SKM-1 treated with dmso at 0.1 percent for 144 hours (cell line): Measurements from ENCODE around the gene CYP26B1.

Experiments used
- DNase-seq: peaks from one replicate; lab custom pipeline; 2025; ENCODE audit not compliant: unreplicated experiment; lab: John Stamatoyannopoulos, UW

Gene CYP26B1

GRCh38 chr2:72155737-72156136 is 8.1 kb upstream of the CYP26B1 start:
- DNase-seq: no peak

- no peak for DNase-seq
These were observed 7.5 kb upstream of the CYP26B1 start for GRCh38 chr2:72155151-72155550.

GRCh38 chr2:72154386-72154975 is 6.8 kb upstream of the CYP26B1 start:
- DNase-seq: no peak

GRCh38 chr2:72153924-72154323 is 6.3 kb upstream of the CYP26B1 start:
- DNase-seq: no peak

GRCh38 chr2:72153026-72153791 is 5.5 kb upstream of the CYP26B1 start:
- DNase-seq: no peak

GRCh38 chr2:72150861-72151356 is 3.2 kb upstream of the CYP26B1 start:
- no peak for DNase-seq

GRCh38 chr2:72150157-72150860 is 2.6 kb upstream of the CYP26B1 start:
- DNase-seq: peak; percentile 61

- no peak for DNase-seq
These were observed 2.0 kb upstream of the CYP26B1 start for GRCh38 chr2:72149556-72150156.

GRCh38 chr2:72148837-72149555 is 1.3 kb upstream of the CYP26B1 start:
- DNase-seq: no peak

- DNase-seq: no peak
These were observed 558 bp upstream of the CYP26B1 start for GRCh38 chr2:72148003-72148836.

GRCh38 chr2:72146347-72147302 is 1.0 kb downstream of the CYP26B1 start:
- DNase-seq: no peak

- no peak for DNase-seq
These were observed 1.9 kb downstream of the CYP26B1 start for GRCh38 chr2:72145658-72146329.

GRCh38 chr2:72145289-72145657 is 2.4 kb downstream of the CYP26B1 start:
- no peak for DNase-seq

- no peak for DNase-seq
These were observed 2.9 kb downstream of the CYP26B1 start for GRCh38 chr2:72144632-72145288.

GRCh38 chr2:72144274-72144631 is 3.4 kb downstream of the CYP26B1 start:
- no peak for DNase-seq

- no peak for DNase-seq
These were observed 4.0 kb downstream of the CYP26B1 start for GRCh38 chr2:72143441-72144273.
